ENCODE data around the gene HSD17B11. TPM values are rescaled to one million over a fixed set of nuclear protein-coding genes. Genes with fewer than 3 reads are reported as not detected.

HSD17B11 gene
- 207 TPM for total RNA-seq (2013)
- polyA plus RNA-seq = 100 to 1,000 TPM in 2 of 3 donors, 10 to 100 TPM in 1; 86.9 to 330 (median 272) TPM
- 41.0 and 63.3 TPM in 2 replicates for polyA minus RNA-seq
- 23.6 to 258 (median 183) reads per million in 11 experiments for total RNA-seq

GRCh38 chr4:87390891-87391575, at the start of gene HSD17B11:
TSS of gene HSD17B11 (minus strand) at chr4:87391188. CDS start at chr4:87391070, 118 bp downstream.
- peaks cover 23 to 47% of the 10 kb centered on the region in 2 donors for H3K4me1 ChIP-seq (ENCODE audit: control insufficient read depth in 1 of 2, insufficient read depth in 2 of 2, low read length in 2 of 2)
- H3K9me3 Mint-ChIP-seq = peaks cover 0 to 7% (median 0%) of the 10 kb centered on the region in 7 donors
- H3K27ac Mint-ChIP-seq = peak within 1 kb of the TSS; percentile 90 to 96 (median 95)
- peaks cover 37% of the 10 kb centered on the region for H3K4me1 Mint-ChIP-seq
- H3K4me3 Mint-ChIP-seq = peak within 1 kb of the TSS; percentile 86 to 98
- H3K79me2 ChIP-seq (ENCODE audit: insufficient read depth, low read length) = peaks cover 54% of the 10 kb centered on the region
- DNase-seq = peak; percentile 89 to 96 (median 91)
- H3K27me3 ChIP-seq (ENCODE audit: control insufficient read depth in 2 of 2, insufficient read depth in 2 of 2, low read length in 2 of 2) = no peaks in the 10 kb centered on the region
- H2AFZ ChIP-seq (ENCODE audit: insufficient read depth, low read depth, low read length, poor library complexity, severe bottlenecking) = peak within 1 kb of the TSS; percentile 96
- peak within 1 kb of the TSS; percentile 75 for H3K9ac ChIP-seq (ENCODE audit: insufficient read depth, low read length, poor library complexity, severe bottlenecking)
- H3K27ac ChIP-seq (ENCODE audit: low read depth in 1 of 2, low read length in 2 of 2) = peak within 1 kb of the TSS; percentile 91 to 92
- H3K4me2 ChIP-seq (replicated peaks; ENCODE audit: extremely low read depth, low read length, poor library complexity, severe bottlenecking) = peak within 1 kb of the TSS; percentile 91
- H4K20me1 ChIP-seq (ENCODE audit: insufficient read depth, low read length) = peaks cover 35% of the 10 kb centered on the region
- H3K27me3 Mint-ChIP-seq (ENCODE audit: low read depth in 3 of 3) = peaks cover 0 to 4% (median 0%) of the 10 kb centered on the region in 3 donors
- peaks cover 6 to 9% of the 10 kb centered on the region in 2 donors for H3K36me3 Mint-ChIP-seq
- no peaks in the 10 kb centered on the region for H3K36me3 ChIP-seq (replicated peaks in 1 of 2; ENCODE audit: control insufficient read depth in 1 of 2, insufficient read depth in 2 of 2, low read length in 2 of 2)
- no peak for TF ChIP-seq CTCF (IDR thresholded peaks at IDR 0.05)
- intact Hi-C loops (cut with micrococcal nuclease) = no loop called here
- under 1% methylated on average over 23 of the region's 32 CpGs for WGBS (ENCODE audit: insufficient coverage)
- no peaks in the 10 kb centered on the region for H3K9me3 ChIP-seq (replicated peaks in 1 of 2; ENCODE audit: control insufficient read depth in 1 of 2, insufficient read depth in 1 of 2, low read length in 2 of 2)
- H3K4me3 ChIP-seq (replicated peaks in 1 of 3; ENCODE audit: low read depth in 2 of 3, low read length in 3 of 3) = peak within 1 kb of the TSS; percentile 94 to 98 (median 97)

- H3K27ac Mint-ChIP-seq = peak overlapping the region in 1 of 7 donors; percentile 14
- peaks cover 0 to 1% (median 1%) of the 10 kb centered on the region in 3 donors for H3K27me3 Mint-ChIP-seq (ENCODE audit: low read depth in 3 of 3)
- no peak overlapping the region for H3K4me2 ChIP-seq (replicated peaks; ENCODE audit: extremely low read depth, low read length, poor library complexity, severe bottlenecking)
- no peak for TF ChIP-seq CTCF (IDR thresholded peaks at IDR 0.05)
- DNase-seq = no peak
- intact Hi-C loops (cut with micrococcal nuclease) = no loop called here
- H3K27me3 ChIP-seq (ENCODE audit: control insufficient read depth in 2 of 2, insufficient read depth in 2 of 2, low read length in 2 of 2) = no peaks in the 10 kb centered on the region
- H3K9me3 ChIP-seq (replicated peaks in 1 of 2; ENCODE audit: control insufficient read depth in 1 of 2, insufficient read depth in 1 of 2, low read length in 2 of 2) = no peaks in the 10 kb centered on the region
- H3K79me2 ChIP-seq (ENCODE audit: insufficient read depth, low read length) = peaks cover 15% of the 10 kb centered on the region
- WGBS (ENCODE audit: insufficient coverage) = no CpG with 5 or more reads among the region's 2 CpGs
- H3K9me3 Mint-ChIP-seq = peaks cover 0 to 1% (median 0%) of the 10 kb centered on the region in 7 donors
- peaks cover 23 to 25% of the 10 kb centered on the region in 2 donors for H3K36me3 ChIP-seq (replicated peaks in 1 of 2; ENCODE audit: control insufficient read depth in 1 of 2, insufficient read depth in 2 of 2, low read length in 2 of 2)
- no peak overlapping the region for H3K9ac ChIP-seq (ENCODE audit: insufficient read depth, low read length, poor library complexity, severe bottlenecking)
- no peaks in the 10 kb centered on the region for H4K20me1 ChIP-seq (ENCODE audit: insufficient read depth, low read length)
- no peak overlapping the region for H2AFZ ChIP-seq (ENCODE audit: insufficient read depth, low read depth, low read length, poor library complexity, severe bottlenecking)
- no peak overlapping the region for H3K4me3 Mint-ChIP-seq
- peaks cover 5% of the 10 kb centered on the region for H3K4me1 Mint-ChIP-seq
- H3K27ac ChIP-seq (ENCODE audit: low read depth in 1 of 2, low read length in 2 of 2) = no peak overlapping the region
- no peak overlapping the region for H3K4me3 ChIP-seq (replicated peaks in 1 of 3; ENCODE audit: low read depth in 2 of 3, low read length in 3 of 3)
- peaks cover 24 to 26% of the 10 kb centered on the region in 2 donors for H3K36me3 Mint-ChIP-seq
- no peaks in the 10 kb centered on the region for H3K4me1 ChIP-seq (ENCODE audit: control insufficient read depth in 1 of 2, insufficient read depth in 2 of 2, low read length in 2 of 2)
Observed at GRCh38 chr4:87433342-87433741, 42.4 kb upstream of the HSD17B11 start.

All from CD14-positive monocyte (primary cell).